Right lobe of liver (tissue), 6 donors: ENCODE measurements around the gene MYO1D. TPM values are rescaled to one million over a fixed set of nuclear protein-coding genes. Genes with fewer than 3 reads are reported as not detected.

Source experiments
- ATAC-seq, 4 donors: fragments of 200-7000 bp; cut with Tn5 transposase; one replicate each; pipeline ENCODE4 v1.9.1; 2020; ENCODE audit warnings: mild to moderate bottlenecking in 4 of 4, moderate library complexity in 4 of 4
- DNase-seq, 3 donors: peaks; one replicate each; pipeline ENCODE4 v3.0.0-alpha.2; 2020
- H3K27ac ChIP-seq, 3 donors: fragments of 200-600 bp; one replicate each; pipeline ENCODE4 v1.8.0; 2022
- H3K27me3 ChIP-seq, 2 donors: fragments of 200-600 bp; one replicate each; pipeline ENCODE4 v1.8.0; 2022
- H3K36me3 ChIP-seq, 4 donors: fragments of 200-600 bp; sonication (generic) in 1 of 4; one replicate each; pipeline versions ENCODE4 v1.5.1 to v1.8.0; 2017 to 2022; ENCODE audit warnings: control low read depth in 1 of 4
- H3K4me1 ChIP-seq, 4 donors: fragments of 200-600 bp; sonication (generic) in 1 of 4; one replicate each; pipeline versions ENCODE4 v1.5.1 to v1.8.0; 2017 to 2022; ENCODE audit warnings: control low read depth in 1 of 4
- H3K4me3 ChIP-seq, 3 donors: fragments of 200-600 bp; one replicate each; pipeline ENCODE4 v1.8.0; 2022
- H3K9me3 ChIP-seq, 4 donors: fragments of 200-600 bp; sonication (generic) in 1 of 4; one replicate each; pipeline versions ENCODE4 v1.5.1 to v1.8.0; 2017 to 2022; ENCODE audit warnings: control low read depth in 1 of 4
- POLR2A ChIP-seq: fragments of 450-650 bp; IDR thresholded peaks from one replicate; pipeline ENCODE4 v1.6.1; 2017; ENCODE audit warnings: antibody characterized with exemption, mild to moderate bottlenecking
- WGBS: methylation state at CpG from one replicate; pipeline ENCODE4 v1.1.6; 2018; ENCODE audit warnings: low coverage, low lambda C conversion rate; ENCODE audit not compliant: insufficient coverage; ENCODE audit errors: missing lambda C conversion rate; 5-methylcytosine and 5-hydroxymethylcytosine counted together
- intact Hi-C, 2 donors: fragments of 100-400 bp; cut with DNase I; formaldehyde crosslinking; loops; one replicate each; pipeline versions ENCODE4 v1.11.2 to v1.14.1; 2022
- total RNA-seq, 6 experiments: library from RNA; depleted of rRNA in 2 of 6; stranded (reverse); fragments of >200 nt in 2 of 6; fragmentation: NEBNext Ultra II Directional in 3 of 6; extraction: Animal tissue kit (Norgen Biotek cat#: 25700) in 3 of 6; gene quantifications; one replicate each; pipeline versions ENCODE4 v1.1.0 to v1.2.4, GENCODE V29; 2016 to 2023
- TF ChIP-seq, protein P1 (sequence below), 4 donors: fragments of 200-600 bp in 3 of 4; fragments of 450-650 bp in 1 of 4; IDR thresholded peaks; one replicate each; pipeline versions ENCODE4 v1.5.1 to v1.8.0; 2016 to 2022; ENCODE audit warnings: antibody characterized with exemption in 4 of 4, mild to moderate bottlenecking in 2 of 4
- donor health status: DM: no; HTN: yes; CAD: no.
- donor health status: DM: no; HTN: no; CAD: no.
- donor health status: DM: no; HTN: no; CAD: no.
- donor health status: DM: no; HTN: yes; CAD: no.
- donor health status: DM: no; HTN: yes; CAD: no.

MYO1D gene
- total RNA-seq, 6 experiments from 2014 or later, result 17.6 to 25.7 (median 21.0) TPM

DNA sequence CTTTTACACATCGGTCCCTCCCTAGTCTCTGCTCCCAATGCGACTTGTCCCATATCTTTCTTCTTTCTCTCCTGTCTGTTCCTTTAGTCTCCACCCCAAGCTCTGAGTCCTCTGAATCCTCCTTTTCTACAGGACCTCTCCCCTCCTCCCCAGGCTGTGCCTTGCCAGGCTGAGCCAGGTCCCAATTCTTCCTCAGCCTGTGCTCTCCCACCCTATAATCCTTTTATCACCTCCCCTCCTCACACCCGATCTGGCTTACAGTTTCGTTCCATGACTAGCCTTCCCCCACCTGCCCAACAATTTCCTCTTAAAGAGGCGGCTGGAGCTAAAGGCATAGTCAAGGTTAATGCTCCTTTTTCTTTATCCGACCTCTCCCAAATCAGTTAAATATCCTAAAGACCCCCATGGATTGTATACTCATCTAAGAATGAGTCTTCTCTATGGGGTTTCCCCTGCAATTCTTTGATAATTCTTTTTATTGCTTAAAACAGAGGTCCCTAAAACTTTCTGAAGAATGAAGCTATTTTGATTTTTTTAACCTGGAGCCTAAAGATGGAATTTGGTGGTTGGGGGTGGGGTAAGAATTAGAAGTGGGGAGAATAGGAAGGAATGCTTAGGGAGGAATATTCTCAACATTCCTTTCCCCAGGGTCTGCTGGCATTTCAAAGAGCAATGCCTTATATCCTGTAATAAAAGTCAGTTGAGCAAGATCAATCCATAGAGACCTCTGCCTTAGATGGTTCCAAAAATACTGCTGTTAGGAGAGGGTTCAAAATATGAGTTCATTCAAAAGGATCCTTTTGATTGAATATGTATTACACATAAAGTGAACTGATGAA, 102.8 kb downstream of the MYO1D start:
- DNase-seq, result no peak

DNA sequence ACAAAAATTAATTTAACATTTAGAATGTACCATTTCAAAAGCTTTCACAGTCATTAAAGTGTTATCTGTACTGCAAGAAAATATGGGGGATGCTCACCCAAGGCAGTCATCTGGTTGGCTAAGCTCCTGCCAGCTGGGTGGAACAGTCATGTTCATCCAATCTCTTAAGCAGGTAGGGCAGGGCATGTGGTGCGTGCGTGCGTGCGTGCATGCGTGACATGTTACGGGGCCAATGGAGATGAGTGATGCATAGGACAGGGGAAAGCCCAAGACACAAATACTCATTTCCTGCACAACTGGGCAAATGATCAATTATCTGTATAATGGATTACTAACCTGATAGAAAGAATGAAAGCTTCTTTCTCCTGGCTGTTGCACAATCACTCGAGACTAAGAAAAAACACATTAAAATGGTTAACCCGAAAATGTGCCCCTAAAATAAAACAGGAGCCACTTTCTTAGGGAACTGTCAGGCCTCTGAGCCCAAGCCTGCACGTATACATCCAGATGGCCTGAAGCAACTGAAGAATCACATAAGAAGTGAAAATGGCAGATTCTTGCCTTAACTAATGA, 104.4 kb downstream of the MYO1D start:
- intact Hi-C loops, result loop anchor here in 1 of 2 donors (10.0 kb wide), 1 partner anchor 298 kb away; no protein-coding TSS in a partner anchor

More for the DNA sequence above, 102.8 kb downstream of the MYO1D start:
- TF ChIP-seq POLR2A, result no peak
- TF ChIP-seq, protein P1, sequence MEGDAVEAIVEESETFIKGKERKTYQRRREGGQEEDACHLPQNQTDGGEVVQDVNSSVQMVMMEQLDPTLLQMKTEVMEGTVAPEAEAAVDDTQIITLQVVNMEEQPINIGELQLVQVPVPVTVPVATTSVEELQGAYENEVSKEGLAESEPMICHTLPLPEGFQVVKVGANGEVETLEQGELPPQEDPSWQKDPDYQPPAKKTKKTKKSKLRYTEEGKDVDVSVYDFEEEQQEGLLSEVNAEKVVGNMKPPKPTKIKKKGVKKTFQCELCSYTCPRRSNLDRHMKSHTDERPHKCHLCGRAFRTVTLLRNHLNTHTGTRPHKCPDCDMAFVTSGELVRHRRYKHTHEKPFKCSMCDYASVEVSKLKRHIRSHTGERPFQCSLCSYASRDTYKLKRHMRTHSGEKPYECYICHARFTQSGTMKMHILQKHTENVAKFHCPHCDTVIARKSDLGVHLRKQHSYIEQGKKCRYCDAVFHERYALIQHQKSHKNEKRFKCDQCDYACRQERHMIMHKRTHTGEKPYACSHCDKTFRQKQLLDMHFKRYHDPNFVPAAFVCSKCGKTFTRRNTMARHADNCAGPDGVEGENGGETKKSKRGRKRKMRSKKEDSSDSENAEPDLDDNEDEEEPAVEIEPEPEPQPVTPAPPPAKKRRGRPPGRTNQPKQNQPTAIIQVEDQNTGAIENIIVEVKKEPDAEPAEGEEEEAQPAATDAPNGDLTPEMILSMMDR (IDR thresholded peaks at IDR 0.05), result no peak
- no peak for ATAC-seq
- Histone ChIP-seq H3K9me3 (no peaks in the 10 kb centered on the region), H3K4me3 (no peak overlapping the region), H3K27me3 (no peaks in the 10 kb centered on the region), H3K36me3 (no peaks in the 10 kb centered on the region), H3K4me1 (no peaks in the 10 kb centered on the region), H3K27ac (no peak overlapping the region)
- WGBS, result 93% methylated on average over 6 of the region's 6 CpGs
- intact Hi-C loops, result loop anchor here in 1 of 2 donors (10.0 kb wide), 1 partner anchor 299 kb away; no protein-coding TSS in a partner anchor

DNA sequence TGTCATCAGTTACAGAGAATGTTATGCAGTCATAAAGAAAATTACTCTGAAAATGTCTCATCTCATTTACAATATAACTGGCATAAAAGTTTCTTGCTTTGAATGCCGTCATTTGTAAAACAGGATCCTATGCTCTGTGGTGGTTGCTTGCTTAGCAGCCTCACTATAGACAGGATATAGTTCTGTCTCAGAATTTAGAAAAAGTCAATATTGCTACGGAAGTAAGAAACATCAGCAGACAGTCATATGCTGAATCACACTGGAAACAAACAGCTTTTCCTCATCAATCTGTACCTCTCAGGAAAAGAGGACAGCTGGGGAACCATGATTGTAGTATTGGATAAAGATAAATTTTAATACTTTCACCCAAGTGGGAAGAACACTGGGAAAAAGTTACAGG, 105.5 kb downstream of the MYO1D start:
- WGBS, result 59% methylated on average over 2 of the region's 2 CpGs
- intact Hi-C loops, result loop anchor here in 1 of 2 donors (10.0 kb wide), 1 partner anchor 297 kb away; no protein-coding TSS in a partner anchor
- TF ChIP-seq, protein P1 (IDR thresholded peaks at IDR 0.05), result no peak
- TF ChIP-seq POLR2A, result no peak

More for the DNA sequence above, 104.4 kb downstream of the MYO1D start:
- ATAC-seq, result no peak
- Histone ChIP-seq H3K4me1 (no peaks in the 10 kb centered on the region), H3K27me3 (no peaks in the 10 kb centered on the region), H3K9me3 (no peaks in the 10 kb centered on the region), H3K36me3 (no peaks in the 10 kb centered on the region), H3K27ac (no peak overlapping the region), H3K4me3 (no peak overlapping the region)
- no peak for DNase-seq
- TF ChIP-seq POLR2A, result no peak
- TF ChIP-seq, protein P1 (IDR thresholded peaks at IDR 0.05), result no peak
- WGBS, result 83% methylated on average over 9 of the region's 9 CpGs

GRCh38 chr17:32769846-32770245, 107.1 kb downstream of the MYO1D start:
- H3K4me1 ChIP-seq, result no peaks in the 10 kb centered on the region
- H3K4me3 ChIP-seq, result no peak overlapping the region
- TF ChIP-seq POLR2A, result no peak
- TF ChIP-seq, protein P1 (IDR thresholded peaks at IDR 0.05), result peak; percentile 4 to 43 (median 25)
- intact Hi-C loops, result loop anchor here in 1 of 2 donors (10.0 kb wide), 1 partner anchor 295 kb away; no protein-coding TSS in a partner anchor
- WGBS, result 32% methylated on average over 3 of the region's 3 CpGs
- DNase-seq (no peak), ATAC-seq (peak; percentile 58 to 78 (median 72))
- H3K27me3 ChIP-seq, result no peaks in the 10 kb centered on the region
- H3K9me3 ChIP-seq, result no peaks in the 10 kb centered on the region
- H3K27ac ChIP-seq, result no peak overlapping the region
- H3K36me3 ChIP-seq, result no peaks in the 10 kb centered on the region

More for the DNA sequence above, 105.5 kb downstream of the MYO1D start:
- H3K27me3 ChIP-seq, result no peaks in the 10 kb centered on the region
- H3K27ac ChIP-seq, result no peak overlapping the region
- DNase-seq, result no peak
- H3K4me3 ChIP-seq, result no peak overlapping the region
- no peaks in the 10 kb centered on the region for H3K9me3 ChIP-seq
- H3K36me3 ChIP-seq, result no peaks in the 10 kb centered on the region
- H3K4me1 ChIP-seq, result no peaks in the 10 kb centered on the region
- ATAC-seq, result peak in 2 of 4 donors; percentile 34 to 36
